SK-N-SH (cell line): ENCODE results near the gene EVC. TPM values are rescaled to one million over a fixed set of nuclear protein-coding genes. Genes with fewer than 3 reads are reported as not detected.

Source experiments
- CTCF ChIA-PET: fragments of 300-600, 350-600 bp; formaldehyde crosslinking; extraction: SDS; loops from one replicate; lab custom pipeline; 2021; lab: Yijun Ruan, JAX
- POLR2A ChIA-PET: fragments of 350-600 bp; sonication (Branson Sonifier 250); formaldehyde crosslinking; extraction: SDS; loops from one replicate; lab custom pipeline; 2020; ENCODE audit warnings: antibody characterized with exemption, inconsistent platforms; lab: Yijun Ruan, JAX
- DNase-seq: peaks from one replicate; pipeline ENCODE4 v3.0.0; 2012
- H2AFZ ChIP-seq: fragments of 200-600 bp; sonication (generic); 2 replicates; pipeline ENCODE4 v1.8.1; 2016; ENCODE audit warnings: antibody characterized with exemption, mild to moderate bottlenecking, low read depth
- H3F3A ChIP-seq: fragments of 200-600 bp; sonication (generic); replicated peaks from 2 replicates; pipeline ENCODE3; 2016; ENCODE audit warnings: antibody characterized with exemption, mild to moderate bottlenecking; ENCODE audit not compliant: insufficient read depth
- H3K27ac ChIP-seq, 2 experiments: fragments of 200-500 bp in 1 of 2; fragments of 200-600 bp in 1 of 2; sonication (Bioruptor generic) in 1 of 2; sonication (generic), shearing (Covaris generic) in 1 of 2; 2 replicates each; pipeline versions ENCODE4 v1.5.1 to v1.6.1; 2014 to 2016; ENCODE audit warnings: low read depth in 2 of 2, inconsistent platforms in 1 of 2, low read length in 1 of 2, mild to moderate bottlenecking in 1 of 2, mixed read lengths in 1 of 2
- H3K27me3 ChIP-seq: fragments of 200-600 bp; sonication (generic), shearing (Covaris generic); 2 replicates; pipeline ENCODE4 v1.6.1; 2016; ENCODE audit warnings: mixed run types; ENCODE audit not compliant: insufficient read depth
- H3K36me3 ChIP-seq, 2 experiments: fragments of 200-500 bp in 1 of 2; fragments of 200-600 bp in 1 of 2; sonication (Bioruptor generic) in 1 of 2; sonication (generic) in 1 of 2; replicated peaks in 1 of 2; 2 replicates each; pipeline versions ENCODE3 to v1.5.1; 2014 to 2016; ENCODE audit warnings: low read length in 1 of 2, mild to moderate bottlenecking in 1 of 2; ENCODE audit not compliant: insufficient read depth in 2 of 2, control insufficient read depth in 1 of 2
- H3K4me1 ChIP-seq, 2 experiments: fragments of 200-500 bp in 1 of 2; fragments of 200-600 bp in 1 of 2; sonication (Bioruptor generic) in 1 of 2; sonication (generic), shearing (Covaris generic) in 1 of 2; 2 replicates each; pipeline versions ENCODE4 v1.5.1 to v1.6.1; 2014 to 2016; ENCODE audit warnings: low read depth in 1 of 2, low read length in 1 of 2, mixed run types in 1 of 2; ENCODE audit not compliant: insufficient read depth in 2 of 2, control insufficient read depth in 1 of 2
- H3K4me2 ChIP-seq: fragments of 200-600 bp; sonication (generic), shearing (Covaris generic); 2 replicates; pipeline ENCODE4 v1.6.1; 2017; ENCODE audit warnings: mixed run types
- H3K4me3 ChIP-seq, 2 experiments: fragments of 200-500 bp in 1 of 2; fragments of 200-600 bp in 1 of 2; sonication (Bioruptor generic) in 1 of 2; sonication (generic), shearing (Covaris generic) in 1 of 2; 2 replicates each; pipeline versions ENCODE4 v1.5.1 to v1.8.1; 2014 to 2016; ENCODE audit warnings: low read depth in 2 of 2, inconsistent platforms in 1 of 2, low read length in 1 of 2, mild to moderate bottlenecking in 1 of 2, mixed read lengths in 1 of 2, moderate library complexity in 1 of 2
- H3K79me2 ChIP-seq: fragments of 200-600 bp; sonication (generic); 2 replicates; pipeline ENCODE4 v1.8.1; 2017; ENCODE audit warnings: mild to moderate bottlenecking; ENCODE audit not compliant: insufficient read depth
- H3K9ac ChIP-seq: fragments of 200-600 bp; sonication (generic); 2 replicates; pipeline ENCODE4 v1.6.1; 2017; ENCODE audit warnings: mixed run types
- H3K9me2 ChIP-seq: fragments of 200-600 bp; sonication (generic); 2 replicates; pipeline ENCODE4 v1.6.1; 2017; ENCODE audit warnings: mixed run types
- H3K9me3 ChIP-seq: fragments of 200-600 bp; sonication (generic); 2 replicates; pipeline ENCODE4 v1.6.1; 2017; ENCODE audit warnings: mixed run types, mild to moderate bottlenecking, moderate library complexity
- H4K20me1 ChIP-seq: fragments of 200-600 bp; sonication (generic); 2 replicates; pipeline ENCODE4 v1.6.1; 2017; ENCODE audit warnings: mild to moderate bottlenecking, mixed run types; ENCODE audit not compliant: insufficient read depth
- CTCF ChIP-seq: fragments of 200-600 bp; sonication (generic); IDR thresholded peaks from 2 replicates; pipeline ENCODE4 v1.6.1; 2017; ENCODE audit warnings: antibody characterized with exemption, mild to moderate bottlenecking, moderate library complexity
- ELF1 ChIP-seq: IDR thresholded peaks from 2 replicates; pipeline ENCODE4 v1.4.0; 2012
- EP300 ChIP-seq, 2 experiments: IDR thresholded peaks; 2 replicates each; pipeline versions ENCODE4 v1.4.0 to v1.6.1; 2012; ENCODE audit warnings: borderline replicate concordance in 1 of 2, low read depth in 1 of 2, low read length in 1 of 2
- FOSL2 ChIP-seq: IDR thresholded peaks from 2 replicates; pipeline ENCODE4 v1.4.0; 2012; ENCODE audit warnings: low read depth, mild to moderate bottlenecking, moderate library complexity, borderline replicate concordance
- MXI1 ChIP-seq: IDR thresholded peaks from 2 replicates; pipeline ENCODE4 v1.6.1; 2012; ENCODE audit warnings: mild to moderate bottlenecking, low read depth, low read length, improper control_type of control experiment
- POLR2AphosphoS5 ChIP-seq: IDR thresholded peaks from 2 replicates; pipeline ENCODE4 v1.6.1; 2012; ENCODE audit warnings: low read depth, low read length
- RCOR1 ChIP-seq: fragments of 150-350 bp; IDR thresholded peaks from 2 replicates; pipeline ENCODE4 v1.6.1; 2017; ENCODE audit warnings: antibody characterized with exemption, low read length
- REST ChIP-seq: IDR thresholded peaks from 2 replicates; pipeline ENCODE4 v1.6.1; 2012; ENCODE audit warnings: mild to moderate bottlenecking, low read depth, low read length, moderate library complexity
- RFX5 ChIP-seq: IDR thresholded peaks from 2 replicates; pipeline ENCODE4 v1.6.1; 2012; ENCODE audit warnings: mild to moderate bottlenecking, improper control_type of control experiment, low read length
- SIN3A ChIP-seq: IDR thresholded peaks from 2 replicates; pipeline ENCODE4 v1.6.1; 2012; ENCODE audit warnings: low read depth, mild to moderate bottlenecking, low read length, moderate library complexity, borderline replicate concordance
- SMC3 ChIP-seq: IDR thresholded peaks from 2 replicates; pipeline ENCODE4 v1.6.1; 2012; ENCODE audit warnings: low read depth, low read length, improper control_type of control experiment
- USF1 ChIP-seq: IDR thresholded peaks from 2 replicates; pipeline ENCODE4 v1.4.0; 2012; ENCODE audit warnings: low read depth, borderline replicate concordance
- WGBS: methylation state at CpG from one replicate; pipeline ENCODE4 v1.1.6; 2017; ENCODE audit warnings: low lambda C conversion rate; 5-methylcytosine and 5-hydroxymethylcytosine counted together
- polyA plus RNA-seq, 3 experiments: library from polyadenylated mRNA; depleted of rRNA; stranded (reverse); fragments of >200 nt; gene quantifications; 2 replicates each; pipeline ENCODE4 v1.2.3, GENCODE V29; 2012

EVC gene
- polyA plus RNA-seq, 1 of the 3 experiments (the other 2 are of a cell fraction) = 3.8 TPM

- Histone ChIP-seq H2AFZ (no peak overlapping the region), H3K36me3 (no peaks in the 10 kb centered on the region), H3K9me3 (no peaks in the 10 kb centered on the region), H3K4me1 (no peaks in the 10 kb centered on the region; a peak in 1 of 4 replicates), H3K27ac (no peak overlapping the region), H3K79me2 (no peaks in the 10 kb centered on the region), H4K20me1 (no peaks in the 10 kb centered on the region), H3K4me3 (no peak overlapping the region), H3K9me2 (no peaks in the 10 kb centered on the region), H3F3A (no peaks in the 10 kb centered on the region), H3K9ac (no peak overlapping the region), H3K4me2 (no peak overlapping the region)
- no peak for DNase-seq
- ChIA-PET CTCF (interaction anchor here (0.6 kb wide), 1 partner anchor 335 kb away, joined by 5 read pairs; no protein-coding TSS in a partner anchor), POLR2A (no interaction called here)
- WGBS = no CpG with 5 or more reads among the region's 9 CpGs
- no peak for TF ChIP-seq FOSL2
- TF ChIP-seq USF1 = no peak
- no peak for TF ChIP-seq RCOR1
- no peak for TF ChIP-seq MXI1
- no peak for TF ChIP-seq REST
- TF ChIP-seq ELF1 = no peak
- no peak for TF ChIP-seq RFX5
- TF ChIP-seq CTCF = no peak
- no peak for TF ChIP-seq POLR2AphosphoS5
- TF ChIP-seq SMC3 = no peak
- TF ChIP-seq, all 33 proteins: peak for 0
- H3K27me3 ChIP-seq = no peaks in the 10 kb centered on the region
These were observed 25.7 kb upstream of the EVC start for GRCh38 chr4:5685296-5685695.

- Histone ChIP-seq H3K4me1 (no peaks in the 10 kb centered on the region; a peak in 1 of 4 replicates), H3K4me3 (no peak overlapping the region), H3K9ac (no peak overlapping the region), H3K27me3 (no peaks in the 10 kb centered on the region), H3F3A (no peaks in the 10 kb centered on the region), H2AFZ (no peak overlapping the region), H3K27ac (no peak overlapping the region), H3K79me2 (no peaks in the 10 kb centered on the region), H3K4me2 (no peak overlapping the region), H3K9me3 (no peaks in the 10 kb centered on the region), H3K9me2 (no peaks in the 10 kb centered on the region), H3K36me3 (no peaks in the 10 kb centered on the region), H4K20me1 (no peaks in the 10 kb centered on the region)
- DNase-seq = no peak
- 50% methylated on average over 6 of the region's 6 CpGs for WGBS
- ChIA-PET CTCF (no interaction called here), POLR2A (interaction anchor here (0.6 kb wide), 1 partner anchor 11 kb away, joined by 3 read pairs; no protein-coding TSS in a partner anchor)
- TF ChIP-seq MXI1 (no peak), SIN3A (no peak), EP300 (IDR thresholded peaks at IDR 0.05; ENCODE audit: borderline replicate concordance in 1 of 2, low read depth in 1 of 2, low read length in 1 of 2) (no peak)
These were observed 24.7 kb upstream of the EVC start for GRCh38 chr4:5686338-5686737.
